Globus pallidus (tissue), 1 donor: ENCODE data around the gene ZDHHC14.
"Not testable (repeated sequence)": the region's sequence is repeated elsewhere in the genome, so short reads cannot be mapped to it uniquely, and the experiment has no call there.

ENCODE experiments used
- DNase-seq: peaks from one replicate; pipeline ENCODE4 v3.0.0-alpha.2; 2015; ENCODE audit warnings: low spot score

The ZDHHC14 gene

GRCh38 chr6:157571950-157572349 lies 191.0 kb downstream of the ZDHHC14 start:
- no peak for DNase-seq

DNA sequence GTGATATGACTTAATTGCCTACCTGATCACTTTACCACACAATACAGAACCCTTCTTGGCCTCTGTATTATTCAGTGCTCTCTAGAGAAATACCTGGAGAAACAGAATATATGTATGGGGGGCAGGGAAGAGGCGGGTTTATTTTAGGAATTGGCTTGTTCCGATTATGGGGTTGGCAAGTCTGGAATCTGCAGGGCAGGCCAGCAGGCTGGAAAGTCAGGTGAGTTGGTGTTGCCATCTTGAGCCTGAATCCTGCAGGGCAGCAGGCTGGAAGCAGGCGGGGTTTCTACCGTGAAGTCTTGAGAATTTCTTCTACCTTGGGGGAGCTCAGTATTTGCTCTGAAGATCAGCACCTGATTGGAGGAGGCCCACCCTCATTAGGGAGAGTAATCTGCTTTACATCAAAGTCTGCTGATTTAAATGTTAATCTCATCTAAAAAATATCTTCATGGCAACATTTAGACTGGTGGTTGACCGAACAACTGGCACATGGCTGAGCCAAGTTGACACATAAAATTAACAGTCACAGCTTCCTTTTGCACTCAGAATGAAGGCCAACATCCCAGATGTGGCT lies 193.9 kb downstream of the ZDHHC14 start:
- no peak for DNase-seq

- no peak for DNase-seq
Measured at GRCh38 chr6:157575436-157576145, 194.6 kb downstream of the ZDHHC14 start.

DNA sequence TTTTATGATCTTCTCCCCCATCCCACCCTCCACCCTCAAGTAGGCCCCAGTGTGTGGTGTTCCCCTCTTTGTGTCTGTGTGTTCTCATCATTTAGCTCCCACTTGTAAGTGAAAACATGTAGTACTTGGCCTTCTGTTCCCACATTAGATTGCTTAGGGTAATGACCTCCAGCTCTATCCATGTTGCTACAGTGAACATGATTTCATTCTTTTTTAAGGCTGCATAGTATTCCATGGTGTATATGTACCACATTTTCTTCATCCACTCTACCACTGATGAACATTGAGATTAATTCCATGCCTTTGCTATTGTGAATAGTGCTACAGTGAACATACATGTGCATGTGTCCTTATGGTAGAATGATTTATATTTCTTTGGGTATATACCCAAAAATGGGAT lies 196.0 kb downstream of the ZDHHC14 start:
- not testable (repeated sequence) for DNase-seq

DNA sequence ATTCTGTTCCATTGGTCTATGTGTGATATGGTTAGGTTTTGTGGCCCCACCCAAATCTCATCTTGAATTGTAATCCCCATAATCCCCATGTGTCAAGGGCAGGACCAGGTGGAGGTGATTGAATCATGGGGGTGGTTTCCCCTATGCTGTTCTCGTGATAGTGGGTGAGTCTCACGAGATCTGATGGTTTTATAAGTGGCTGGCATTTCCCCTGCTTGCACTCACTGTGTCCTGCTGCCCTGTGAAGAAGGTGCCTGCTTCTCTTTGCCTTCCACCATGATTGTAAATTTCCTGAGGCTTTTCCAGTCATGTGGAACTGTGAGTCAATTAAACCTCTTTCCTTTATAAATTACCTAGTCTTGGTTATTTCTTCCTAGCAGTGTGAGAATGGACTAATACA lies 197.5 kb downstream of the ZDHHC14 start:
- not testable (repeated sequence) for DNase-seq

- DNase-seq: no peak
Measured at GRCh38 chr6:157579467-157580031, 198.6 kb downstream of the ZDHHC14 start.

DNA sequence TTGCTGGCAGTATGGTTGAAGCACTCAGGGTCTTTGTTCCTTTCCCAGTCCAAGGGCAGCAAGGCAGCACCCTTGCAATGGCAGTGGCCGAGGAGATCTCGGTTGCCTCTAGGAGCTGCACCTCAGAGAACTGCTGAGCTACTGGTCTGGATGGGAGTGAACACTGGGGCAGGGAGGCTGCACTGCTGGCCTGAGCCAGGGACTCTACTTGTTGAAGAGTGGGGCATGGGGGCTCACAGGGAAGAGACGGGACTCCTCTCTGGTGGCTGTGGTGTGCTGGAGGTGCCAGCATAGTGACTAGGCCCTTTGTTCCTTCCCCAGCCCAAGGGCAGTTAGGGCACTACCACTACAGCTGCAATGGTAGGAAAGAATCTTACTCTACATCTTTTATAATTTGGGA lies 203.0 kb downstream of the ZDHHC14 start:
- DNase-seq: no peak

DNA sequence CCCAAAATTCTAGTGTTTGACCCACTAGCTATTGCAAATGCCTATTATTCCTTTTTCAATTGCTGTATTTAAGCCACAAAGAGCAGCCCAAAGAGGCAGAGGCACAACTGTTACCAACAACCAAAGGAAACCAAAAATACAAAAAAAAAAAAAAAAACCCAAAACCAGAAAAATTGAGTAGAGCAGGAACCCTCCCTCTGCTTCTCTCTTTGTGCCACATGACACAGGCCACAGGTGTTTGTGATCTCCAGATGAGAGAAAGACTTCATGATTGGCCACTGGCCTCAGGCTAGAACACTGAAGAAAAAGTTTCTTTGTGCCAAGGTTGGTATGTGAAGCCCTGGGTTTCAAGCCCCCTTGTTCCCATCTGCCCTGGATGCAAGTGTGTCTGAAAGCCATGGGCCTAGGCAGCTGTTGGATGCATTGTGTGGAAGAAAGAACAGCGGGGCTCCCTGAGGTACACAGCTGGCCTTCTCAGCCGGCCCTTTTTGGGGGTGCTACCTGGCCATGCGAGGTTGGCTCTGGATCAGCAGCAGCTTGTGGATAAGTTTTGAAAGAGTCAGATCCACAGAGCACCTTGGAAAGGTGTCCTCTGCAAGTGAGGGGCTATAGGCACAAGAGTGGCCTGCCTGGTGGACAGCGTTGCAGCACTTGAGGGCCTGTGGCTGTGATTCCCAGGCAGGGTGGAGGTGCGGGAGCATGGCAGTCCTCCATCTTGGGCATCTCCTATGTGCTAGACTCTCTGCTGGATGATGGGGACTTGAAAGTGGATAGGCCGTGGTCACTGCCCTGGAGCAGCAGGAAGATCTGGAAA lies 204.5 kb downstream of the ZDHHC14 start:
- no peak for DNase-seq

GRCh38 chr6:157586088-157586414 lies 205.1 kb downstream of the ZDHHC14 start:
- DNase-seq: no peak

- no peak for DNase-seq
Measured at GRCh38 chr6:157586476-157587126, 205.6 kb downstream of the ZDHHC14 start.

GRCh38 chr6:157587127-157587926 lies 206.3 kb downstream of the ZDHHC14 start:
- DNase-seq: no peak

DNA sequence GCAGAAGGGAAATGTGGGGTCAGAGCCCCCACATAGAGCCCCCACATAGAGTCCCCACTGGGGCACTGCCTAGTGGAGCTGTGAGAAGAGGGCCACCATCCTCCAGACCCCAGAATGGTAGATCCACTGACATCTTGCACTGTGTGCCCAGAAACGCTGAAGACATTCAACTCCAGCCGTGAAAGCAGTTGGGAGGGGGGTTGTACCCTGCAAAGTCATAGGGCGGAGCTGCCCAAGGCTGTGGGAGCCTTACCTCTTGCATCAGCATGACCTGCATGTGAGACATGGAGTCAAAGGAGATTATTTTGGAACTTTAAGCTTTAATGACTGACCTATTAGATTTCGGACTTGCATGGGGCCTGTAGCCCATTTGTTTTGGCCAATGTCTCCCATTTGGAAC lies 209.7 kb downstream of the ZDHHC14 start:
- not testable (repeated sequence) for DNase-seq

GRCh38 chr6:157592541-157592940 lies 211.6 kb downstream of the ZDHHC14 start:
- DNase-seq: no peak

DNA sequence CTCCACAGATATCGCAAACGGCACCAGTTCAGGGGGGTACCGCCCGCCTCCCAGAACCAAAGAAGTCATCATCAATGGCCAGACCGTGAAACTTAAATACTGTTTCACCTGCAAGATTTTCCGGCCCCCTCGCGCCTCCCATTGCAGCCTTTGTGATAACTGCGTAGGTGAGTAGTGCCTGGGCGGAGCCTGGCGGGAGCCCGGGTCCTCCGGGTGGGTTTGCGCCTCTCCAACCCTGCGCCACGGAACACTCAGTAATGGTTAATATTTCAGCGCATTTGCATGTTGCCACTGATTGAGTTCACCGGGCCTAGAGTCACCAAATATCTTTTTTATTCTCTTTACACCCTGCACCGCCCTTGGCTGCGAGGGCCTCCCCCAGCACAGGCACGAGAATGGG lies 212.0 kb downstream of the ZDHHC14 start:
- no peak for DNase-seq

- no peak for DNase-seq
Measured at GRCh38 chr6:157593596-157593995, 212.6 kb downstream of the ZDHHC14 start.

- no peak for DNase-seq
Measured at GRCh38 chr6:157594292-157594691, 213.3 kb downstream of the ZDHHC14 start.

DNA sequence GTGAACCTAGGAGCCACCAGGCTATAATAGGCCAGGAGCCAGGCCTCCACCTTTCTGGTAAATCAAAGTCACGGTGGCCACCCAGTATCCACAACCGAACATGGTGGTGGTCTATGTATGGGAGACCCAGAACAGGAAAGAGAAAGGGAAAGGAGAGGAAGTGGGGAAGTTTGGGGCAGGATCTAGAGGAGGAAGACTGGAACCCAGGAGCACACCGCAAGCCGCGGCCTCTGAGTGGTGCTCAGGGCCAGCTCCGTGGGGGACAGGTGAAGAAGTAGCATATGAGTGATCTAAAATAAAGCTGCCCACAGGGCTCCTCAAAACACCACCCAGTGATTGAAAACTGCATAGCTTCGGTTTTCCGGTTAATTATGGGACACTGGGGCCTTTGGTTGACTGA lies 214.8 kb downstream of the ZDHHC14 start:
- DNase-seq: no peak

DNA sequence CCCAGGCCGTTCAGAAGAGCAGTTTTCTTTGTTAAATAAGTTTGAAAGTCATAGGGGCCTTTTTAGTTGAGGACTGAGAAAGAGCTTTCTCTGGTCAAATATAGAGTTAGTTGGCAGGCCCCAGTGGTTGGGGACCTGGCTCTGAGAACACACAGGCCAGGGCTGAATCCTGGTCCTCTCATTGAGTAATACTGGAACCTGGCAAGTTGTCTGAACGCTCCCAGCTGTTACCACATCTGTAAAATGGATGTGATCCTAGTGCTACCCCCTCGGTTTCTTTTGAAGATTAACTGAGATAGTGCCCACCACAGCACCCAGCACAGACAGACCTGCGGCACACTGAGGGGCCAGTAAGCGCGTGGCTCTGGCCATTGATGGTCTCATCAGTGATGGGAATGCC lies 215.5 kb downstream of the ZDHHC14 start:
- DNase-seq: no peak

- DNase-seq: no peak
Measured at GRCh38 chr6:157596886-157597285, 215.9 kb downstream of the ZDHHC14 start.

GRCh38 chr6:157597461-157598312 lies 216.7 kb downstream of the ZDHHC14 start:
- DNase-seq: peak; percentile 46

DNA sequence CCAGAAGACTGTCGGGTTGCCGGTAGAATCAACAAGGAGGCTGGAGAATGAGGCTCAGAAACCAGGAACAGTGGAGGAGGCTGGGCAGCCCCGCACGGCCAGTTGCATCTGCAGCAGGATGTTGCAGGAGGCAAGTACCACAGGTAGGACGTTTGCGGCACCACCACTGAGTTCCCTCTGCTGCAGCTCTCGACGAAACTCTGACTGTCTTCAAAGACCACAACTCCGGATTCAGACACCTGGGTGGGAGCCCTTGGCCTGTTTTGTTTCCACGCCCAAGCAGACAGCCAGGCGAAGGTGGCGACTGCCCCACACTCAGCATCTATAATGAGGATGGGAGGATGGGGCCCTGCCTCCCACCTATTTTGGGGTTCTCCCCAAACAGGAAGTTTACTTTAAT lies 218.2 kb downstream of the ZDHHC14 start:
- DNase-seq: no peak
